ENCODE results near the gene SF3A1. TPM values are rescaled to one million over a fixed set of nuclear protein-coding genes. Genes with fewer than 3 reads are reported as not detected.
A peak's percentile ranks its signal among the peaks of the same experiment; 100 is the strongest.

Gene SF3A1
- total RNA-seq, 1 donor from 2014 or later, result 89.2 TPM

DNA sequence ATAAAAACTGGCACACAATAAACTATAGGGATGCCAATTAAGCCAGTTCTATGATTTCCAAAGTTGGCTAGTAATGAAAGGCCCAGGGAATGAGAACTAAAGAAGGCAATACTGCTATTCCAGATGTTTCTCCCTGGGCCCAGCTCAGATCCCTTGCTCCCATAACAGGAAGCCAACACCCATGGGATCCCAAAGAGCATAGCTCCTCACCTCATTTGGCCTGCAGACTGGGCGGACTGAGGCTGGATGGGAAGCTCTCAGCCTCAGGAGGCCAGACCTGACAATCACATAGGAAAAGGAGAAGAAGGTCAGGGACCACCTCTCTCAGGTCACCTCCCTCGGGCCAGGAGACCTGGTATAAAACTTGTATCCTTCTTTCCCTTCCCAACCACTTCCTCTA lies 35.2 kb downstream of the SF3A1 start:
- peaks cover 100% of the 10 kb centered on the region for H3K4me1 ChIP-seq
- H3K4me3 ChIP-seq, result no peak overlapping the region
- H3K9me3 ChIP-seq (replicated peaks), result no peaks in the 10 kb centered on the region
- H3K36me3 ChIP-seq, result no peaks in the 10 kb centered on the region
- no peak for DNase-seq
- intact Hi-C loops (cut with micrococcal nuclease), result no loop called here
- H3K27ac ChIP-seq (replicated peaks), result peak overlapping the region; percentile 75
- TF ChIP-seq, protein P1, sequence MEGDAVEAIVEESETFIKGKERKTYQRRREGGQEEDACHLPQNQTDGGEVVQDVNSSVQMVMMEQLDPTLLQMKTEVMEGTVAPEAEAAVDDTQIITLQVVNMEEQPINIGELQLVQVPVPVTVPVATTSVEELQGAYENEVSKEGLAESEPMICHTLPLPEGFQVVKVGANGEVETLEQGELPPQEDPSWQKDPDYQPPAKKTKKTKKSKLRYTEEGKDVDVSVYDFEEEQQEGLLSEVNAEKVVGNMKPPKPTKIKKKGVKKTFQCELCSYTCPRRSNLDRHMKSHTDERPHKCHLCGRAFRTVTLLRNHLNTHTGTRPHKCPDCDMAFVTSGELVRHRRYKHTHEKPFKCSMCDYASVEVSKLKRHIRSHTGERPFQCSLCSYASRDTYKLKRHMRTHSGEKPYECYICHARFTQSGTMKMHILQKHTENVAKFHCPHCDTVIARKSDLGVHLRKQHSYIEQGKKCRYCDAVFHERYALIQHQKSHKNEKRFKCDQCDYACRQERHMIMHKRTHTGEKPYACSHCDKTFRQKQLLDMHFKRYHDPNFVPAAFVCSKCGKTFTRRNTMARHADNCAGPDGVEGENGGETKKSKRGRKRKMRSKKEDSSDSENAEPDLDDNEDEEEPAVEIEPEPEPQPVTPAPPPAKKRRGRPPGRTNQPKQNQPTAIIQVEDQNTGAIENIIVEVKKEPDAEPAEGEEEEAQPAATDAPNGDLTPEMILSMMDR (IDR thresholded peaks at IDR 0.05; ENCODE audit: borderline replicate concordance), result no peak
- H3K27me3 ChIP-seq (ENCODE audit: low read depth), result no peaks in the 10 kb centered on the region

DNA sequence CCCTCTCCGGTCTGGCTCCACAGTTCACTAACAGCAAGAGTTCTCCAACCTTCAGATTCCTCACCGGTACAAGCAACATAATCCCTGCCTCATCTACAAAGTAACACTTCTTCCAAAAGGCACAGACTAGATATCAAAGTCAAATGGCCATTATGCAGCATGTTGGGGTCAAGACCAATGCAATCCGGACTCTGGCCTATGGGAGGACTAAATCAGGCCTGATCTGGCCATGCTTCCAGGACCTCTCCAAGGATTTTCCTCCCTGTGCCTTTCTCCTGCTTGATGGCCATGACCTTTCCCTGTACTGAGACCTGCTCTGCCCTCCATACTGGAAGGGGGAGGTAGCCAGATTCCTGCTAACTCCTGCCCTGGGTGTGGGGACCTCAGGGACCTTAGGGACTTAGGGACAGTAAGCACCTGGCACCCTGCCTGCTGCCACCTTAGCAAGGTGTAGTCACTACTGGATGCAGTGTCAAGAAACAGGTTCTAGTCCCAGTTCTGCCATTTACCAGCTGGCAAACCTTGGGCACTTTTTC lies 36.6 kb downstream of the SF3A1 start:
- H3K36me3 ChIP-seq, result no peaks in the 10 kb centered on the region
- intact Hi-C loops (cut with micrococcal nuclease), result no loop called here
- H3K27me3 ChIP-seq (ENCODE audit: low read depth), result no peaks in the 10 kb centered on the region
- peak; percentile 11 for DNase-seq
- TF ChIP-seq, protein P1 (IDR thresholded peaks at IDR 0.05; ENCODE audit: borderline replicate concordance), result no peak
- peak overlapping the region; percentile 75 for H3K27ac ChIP-seq (replicated peaks)
- peaks cover 100% of the 10 kb centered on the region for H3K4me1 ChIP-seq
- H3K4me3 ChIP-seq, result no peak overlapping the region
- no peaks in the 10 kb centered on the region for H3K9me3 ChIP-seq (replicated peaks)

DNA sequence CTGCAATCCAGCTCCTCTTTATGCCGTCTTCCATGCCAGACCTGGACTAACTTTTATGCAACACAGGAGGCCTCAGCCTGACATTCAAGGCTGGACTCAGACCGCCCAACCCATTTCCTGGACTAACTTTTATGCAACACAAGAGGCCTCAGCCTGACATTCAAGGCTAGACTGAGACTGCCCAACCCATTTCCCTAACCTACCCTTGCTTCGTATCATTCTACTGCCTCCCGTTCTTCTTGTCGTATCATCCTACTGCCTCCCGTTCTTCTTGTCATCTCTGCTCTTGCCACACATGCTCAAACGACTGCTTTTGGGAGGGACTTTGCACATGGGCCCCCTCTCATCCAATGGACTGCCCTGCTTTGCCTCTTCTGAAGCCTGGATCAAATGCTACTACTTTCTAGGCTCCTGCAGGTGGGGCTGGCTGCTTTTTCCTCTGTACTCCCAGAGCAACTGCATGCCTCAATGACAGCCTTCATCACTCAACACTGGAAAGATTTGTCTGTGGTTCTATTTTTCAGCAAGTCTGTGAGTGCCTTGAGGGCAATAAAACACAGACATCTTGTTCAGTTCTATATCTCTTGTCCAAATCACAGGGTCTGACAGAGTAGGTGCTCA lies 37.8 kb downstream of the SF3A1 start:
- intact Hi-C loops (cut with micrococcal nuclease), result no loop called here
- TF ChIP-seq, protein P1 (IDR thresholded peaks at IDR 0.05; ENCODE audit: borderline replicate concordance), result peak; percentile 23
- Histone ChIP-seq H3K4me1 (peaks cover 100% of the 10 kb centered on the region), H3K27ac (replicated peaks) (peak overlapping the region; percentile 75), H3K36me3 (no peaks in the 10 kb centered on the region), H3K9me3 (replicated peaks) (no peaks in the 10 kb centered on the region), H3K27me3 (ENCODE audit: low read depth) (no peaks in the 10 kb centered on the region), H3K4me3 (no peak overlapping the region)
- peak; percentile 11 for DNase-seq

DNA sequence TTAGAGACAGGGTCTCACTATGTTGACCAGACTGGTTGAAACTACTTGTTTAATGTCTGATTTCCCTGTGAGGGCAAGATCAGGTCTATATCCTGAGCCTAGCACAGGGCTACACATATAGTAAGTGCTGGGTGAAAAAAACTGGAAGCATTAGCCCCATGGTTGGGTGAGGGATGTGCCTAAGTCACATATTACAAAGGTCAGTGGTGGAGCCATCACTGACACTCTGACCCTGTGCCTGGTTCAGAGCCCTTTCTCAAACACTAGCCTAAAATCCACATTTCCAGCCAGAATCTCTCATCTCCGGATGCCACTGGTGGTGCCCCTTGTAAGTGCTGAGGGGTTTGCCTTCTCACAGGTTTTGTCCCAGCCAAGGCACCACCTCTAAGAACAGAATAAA lies 38.9 kb downstream of the SF3A1 start:
- TF ChIP-seq, protein P1 (IDR thresholded peaks at IDR 0.05; ENCODE audit: borderline replicate concordance), result no peak
- intact Hi-C loops (cut with micrococcal nuclease), result no loop called here
- Histone ChIP-seq H3K4me3 (no peak overlapping the region), H3K4me1 (peaks cover 98% of the 10 kb centered on the region), H3K27me3 (ENCODE audit: low read depth) (no peaks in the 10 kb centered on the region), H3K9me3 (replicated peaks) (no peaks in the 10 kb centered on the region), H3K36me3 (no peaks in the 10 kb centered on the region), H3K27ac (replicated peaks) (peak overlapping the region; percentile 75)
- no peak for DNase-seq

DNA sequence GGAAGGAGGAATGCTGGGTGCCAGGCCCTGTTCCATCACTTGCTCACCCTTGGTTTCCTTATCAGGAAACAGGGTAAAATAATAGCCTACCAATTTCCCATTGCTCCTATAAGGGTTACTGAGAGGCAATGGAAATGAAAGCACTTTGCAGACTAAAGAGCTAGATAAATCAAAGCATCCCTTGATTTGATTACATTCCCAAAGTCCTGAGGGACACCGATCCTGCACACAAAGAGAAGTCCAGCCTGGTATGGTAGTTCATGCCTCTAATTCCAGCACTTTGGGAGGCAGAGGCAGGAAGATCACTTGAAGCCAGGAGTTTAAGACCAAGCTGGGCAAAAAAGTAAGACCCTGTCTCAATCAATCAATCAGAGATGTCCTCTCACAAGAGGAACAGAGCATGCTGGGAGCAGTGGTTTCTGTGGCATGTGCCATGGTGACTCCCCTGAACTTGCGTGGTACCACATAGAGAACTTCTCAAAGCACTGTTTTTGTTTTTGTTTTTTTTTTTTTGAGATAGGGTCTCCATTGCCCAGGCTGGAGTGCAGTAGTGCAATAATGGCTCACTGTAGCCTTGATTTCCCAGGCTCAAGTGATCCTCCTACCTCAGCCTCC lies 40.6 kb downstream of the SF3A1 start:
- DNase-seq, result no peak
- TF ChIP-seq, protein P1 (IDR thresholded peaks at IDR 0.05; ENCODE audit: borderline replicate concordance), result no peak
- H3K27ac ChIP-seq (replicated peaks), result peak overlapping the region; percentile 36
- no peaks in the 10 kb centered on the region for H3K36me3 ChIP-seq
- no peaks in the 10 kb centered on the region for H3K27me3 ChIP-seq (ENCODE audit: low read depth)
- no peak overlapping the region for H3K4me3 ChIP-seq
- H3K9me3 ChIP-seq (replicated peaks), result no peaks in the 10 kb centered on the region
- peaks cover 98% of the 10 kb centered on the region for H3K4me1 ChIP-seq
- intact Hi-C loops (cut with micrococcal nuclease), result no loop called here
